GM12874 (cell line): ENCODE results near the gene RNF166.

Source experiments
- CTCF ChIP-seq: IDR thresholded peaks from 2 replicates; pipeline ENCODE4 v1.5.1; 2011; ENCODE audit warnings: low read depth, mild to moderate bottlenecking, control low read depth, low read length, moderate library complexity; ENCODE audit not compliant: insufficient read depth

RNF166 gene

GRCh38 chr16:88701581-88702370 lies 4.4 kb downstream of the RNF166 start:
- no peak for TF ChIP-seq CTCF

- no peak for TF ChIP-seq CTCF
Observed at GRCh38 chr16:88700636-88701482, 5.3 kb downstream of the RNF166 start.

- no peak for TF ChIP-seq CTCF
Observed at GRCh38 chr16:88700322-88700635, 5.9 kb downstream of the RNF166 start.

GRCh38 chr16:88699180-88699579 lies 7.0 kb downstream of the RNF166 start:
- TF ChIP-seq CTCF, result no peak

- TF ChIP-seq CTCF, result no peak
Observed at GRCh38 chr16:88698646-88699045, 7.6 kb downstream of the RNF166 start.

GRCh38 chr16:88697831-88698615 lies 8.2 kb downstream of the RNF166 start:
- TF ChIP-seq CTCF, result peak; percentile 42
